HEK293 (cell line): ENCODE results near the gene GRK2.
A peak's percentile ranks its signal among the peaks of the same experiment; 100 is the strongest.

Experiments
- EGR2 ChIP-seq: fragments of 450-650 bp; formaldehyde crosslinking; IDR thresholded peaks from 2 replicates; pipeline ENCODE4 v1.5.1; 2016; ENCODE audit warnings: low read depth, missing biosample characterization, missing genetic modification characterization
- FEZF1 ChIP-seq: fragments of 450-650 bp; formaldehyde crosslinking; IDR thresholded peaks from 2 replicates; pipeline ENCODE4 v1.5.1; 2016; ENCODE audit warnings: missing biosample characterization, missing genetic modification characterization
- HOXC10 ChIP-seq: sonication (generic); formaldehyde crosslinking; IDR thresholded peaks from 2 replicates; pipeline ENCODE4 v1.8.1; 2023; ENCODE audit warnings: mild to moderate bottlenecking, missing genetic modification reagents
- RBAK ChIP-seq: fragments of 450-650 bp; formaldehyde crosslinking; IDR thresholded peaks from 2 replicates; pipeline ENCODE4 v1.5.1; 2016; ENCODE audit warnings: missing biosample characterization, missing genetic modification characterization
- ZBTB21 ChIP-seq: fragments of 450-650 bp; formaldehyde crosslinking; IDR thresholded peaks from 2 replicates; pipeline ENCODE4 v1.5.1; 2017; ENCODE audit warnings: missing biosample characterization, missing genetic modification characterization
- ZBTB48 ChIP-seq: fragments of 450-650 bp; formaldehyde crosslinking; IDR thresholded peaks from 2 replicates; pipeline ENCODE4 v1.5.1; 2016; ENCODE audit warnings: missing biosample characterization, missing genetic modification characterization
- ZFP37 ChIP-seq: fragments of 450-650 bp; formaldehyde crosslinking; IDR thresholded peaks from 2 replicates; pipeline ENCODE4 v1.5.1; 2016; ENCODE audit warnings: missing biosample characterization, missing genetic modification characterization
- ZFP69B ChIP-seq: fragments of 450-650 bp; formaldehyde crosslinking; IDR thresholded peaks from 2 replicates; pipeline ENCODE4 v1.5.1; 2016; ENCODE audit warnings: missing biosample characterization, missing genetic modification characterization
- ZNF133 ChIP-seq: fragments of 450-650 bp; formaldehyde crosslinking; IDR thresholded peaks from 2 replicates; pipeline ENCODE4 v1.5.1; 2016; ENCODE audit warnings: missing biosample characterization, missing genetic modification characterization
- ZNF341 ChIP-seq: fragments of 450-650 bp; formaldehyde crosslinking; IDR thresholded peaks from 2 replicates; pipeline ENCODE4; 2016; ENCODE audit warnings: low read depth, missing biosample characterization, missing genetic modification characterization
- ZNF354C ChIP-seq: fragments of 450-650 bp; formaldehyde crosslinking; IDR thresholded peaks from 2 replicates; pipeline ENCODE4 v1.5.1; 2016; ENCODE audit warnings: missing biosample characterization, missing genetic modification characterization, low read depth, borderline replicate concordance
- ZNF416 ChIP-seq: fragments of 450-650 bp; formaldehyde crosslinking; IDR thresholded peaks from 2 replicates; pipeline ENCODE4 v1.5.1; 2016; ENCODE audit warnings: missing biosample characterization, missing genetic modification characterization
- ZNF510 ChIP-seq: fragments of 450-650 bp; formaldehyde crosslinking; IDR thresholded peaks from 2 replicates; pipeline ENCODE4 v1.5.1; 2018; ENCODE audit warnings: mild to moderate bottlenecking, missing genetic modification characterization, missing biosample characterization; ENCODE audit not compliant: insufficient replicate concordance
- ZNF513 ChIP-seq: fragments of 450-650 bp; IDR thresholded peaks from 2 replicates; pipeline ENCODE4 v1.5.1; 2018; ENCODE audit warnings: missing biosample characterization, missing genetic modification characterization
- ZNF529 ChIP-seq: fragments of 450-650 bp; formaldehyde crosslinking; IDR thresholded peaks from 2 replicates; pipeline ENCODE4 v1.5.1; 2017; ENCODE audit warnings: missing genetic modification characterization, missing biosample characterization; ENCODE audit not compliant: insufficient replicate concordance
- ZNF623 ChIP-seq: fragments of 450-650 bp; formaldehyde crosslinking; IDR thresholded peaks from 2 replicates; pipeline ENCODE4 v1.5.1; 2016; ENCODE audit warnings: missing biosample characterization, missing genetic modification characterization
- ZNF658 ChIP-seq: fragments of 450-650 bp; formaldehyde crosslinking; IDR thresholded peaks from 2 replicates; pipeline ENCODE4; 2016; ENCODE audit warnings: missing biosample characterization, missing genetic modification characterization
- ZNF747 ChIP-seq: fragments of 450-650 bp; formaldehyde crosslinking; IDR thresholded peaks from 2 replicates; pipeline ENCODE4 v1.5.1; 2016; ENCODE audit warnings: missing biosample characterization, missing genetic modification characterization
- ZNF768 ChIP-seq: fragments of 450-650 bp; formaldehyde crosslinking; IDR thresholded peaks from 2 replicates; pipeline ENCODE4 v1.5.1; 2018; ENCODE audit warnings: missing biosample characterization, mild to moderate bottlenecking, missing genetic modification characterization
- ZSCAN4 ChIP-seq: fragments of 450-650 bp; formaldehyde crosslinking; IDR thresholded peaks from 2 replicates; pipeline ENCODE4 v1.5.1; 2017; ENCODE audit warnings: missing biosample characterization, missing genetic modification characterization
- TF ChIP-seq, protein P1 (sequence below): fragments of 450-650 bp; formaldehyde crosslinking; IDR thresholded peaks from 2 replicates; pipeline ENCODE4 v1.5.1; 2017; ENCODE audit warnings: missing biosample characterization, missing genetic modification characterization
- TF ChIP-seq, protein P2 (sequence below): sonication (generic); formaldehyde crosslinking; IDR thresholded peaks from 2 replicates; pipeline ENCODE4 v1.8.1; 2022; ENCODE audit warnings: mild to moderate bottlenecking, moderate library complexity, missing genetic modification reagents
- TF ChIP-seq, protein P3 (sequence below): fragments of 450-650 bp; formaldehyde crosslinking; IDR thresholded peaks from 2 replicates; pipeline ENCODE4 v1.5.1; 2016; ENCODE audit warnings: missing biosample characterization, missing genetic modification characterization
- TF ChIP-seq, protein P4 (sequence below): fragments of 450-650 bp; formaldehyde crosslinking; IDR thresholded peaks from 2 replicates; pipeline ENCODE4 v1.5.1; 2016; ENCODE audit warnings: missing biosample characterization, missing genetic modification characterization
- TF ChIP-seq, protein P5 (sequence below): fragments of 450-650 bp; formaldehyde crosslinking; conservative IDR thresholded peaks from 2 replicates; pipeline ENCODE4 v1.5.1; 2016; ENCODE audit warnings: low read depth, missing biosample characterization, missing genetic modification characterization
- TF ChIP-seq, protein P6 (sequence below): fragments of 450-650 bp; formaldehyde crosslinking; optimal IDR thresholded peaks from 2 replicates; pipeline ENCODE3; 2016; ENCODE audit warnings: missing biosample characterization, mild to moderate bottlenecking, missing genetic modification characterization

GRK2 gene

DNA sequence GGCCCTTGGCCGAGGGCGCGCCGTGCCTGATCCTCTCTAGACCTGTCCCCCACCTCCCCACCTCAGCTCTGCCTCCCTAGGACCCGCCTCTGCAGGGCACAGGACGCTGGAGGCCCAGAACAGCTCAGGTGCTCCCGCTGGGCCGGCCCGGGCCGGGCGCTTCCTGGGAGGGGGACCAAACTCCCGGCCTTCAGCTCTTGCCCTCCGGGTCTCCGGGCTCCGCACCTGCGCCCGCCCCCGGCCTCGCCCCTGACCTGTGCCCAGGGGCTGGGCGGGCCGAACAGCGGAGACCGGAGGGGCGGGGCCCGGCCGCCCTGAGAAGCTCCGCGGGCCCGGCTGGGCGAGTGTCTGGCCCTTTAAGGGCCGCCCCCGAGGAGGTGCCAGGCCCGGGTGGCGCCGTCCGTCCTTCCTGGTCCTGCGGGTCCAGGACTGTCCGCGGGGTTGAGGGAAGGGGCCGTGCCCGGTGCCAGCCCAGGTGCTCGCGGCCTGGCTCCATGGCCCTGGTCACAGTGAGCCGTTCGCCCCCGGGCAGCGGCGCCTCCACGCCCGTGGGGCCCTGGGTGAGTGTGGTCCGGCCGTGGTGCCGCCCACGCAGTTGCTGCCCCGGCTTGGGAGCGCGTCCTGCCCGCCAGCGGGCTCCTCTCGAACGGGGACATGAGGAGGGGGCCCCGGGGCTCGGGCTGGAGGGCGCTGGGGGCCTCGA, 37.0 kb downstream of the GRK2 start, which contains the start of gene SSH3 (continued):
- TF ChIP-seq, protein P1, sequence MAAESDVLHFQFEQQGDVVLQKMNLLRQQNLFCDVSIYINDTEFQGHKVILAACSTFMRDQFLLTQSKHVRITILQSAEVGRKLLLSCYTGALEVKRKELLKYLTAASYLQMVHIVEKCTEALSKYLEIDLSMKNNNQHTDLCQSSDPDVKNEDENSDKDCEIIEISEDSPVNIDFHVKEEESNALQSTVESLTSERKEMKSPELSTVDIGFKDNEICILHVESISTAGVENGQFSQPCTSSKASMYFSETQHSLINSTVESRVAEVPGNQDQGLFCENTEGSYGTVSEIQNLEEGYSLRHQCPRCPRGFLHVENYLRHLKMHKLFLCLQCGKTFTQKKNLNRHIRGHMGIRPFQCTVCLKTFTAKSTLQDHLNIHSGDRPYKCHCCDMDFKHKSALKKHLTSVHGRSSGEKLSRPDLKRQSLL (tag by site-specific recombination) = no peak
- TF ChIP-seq, protein P2, sequence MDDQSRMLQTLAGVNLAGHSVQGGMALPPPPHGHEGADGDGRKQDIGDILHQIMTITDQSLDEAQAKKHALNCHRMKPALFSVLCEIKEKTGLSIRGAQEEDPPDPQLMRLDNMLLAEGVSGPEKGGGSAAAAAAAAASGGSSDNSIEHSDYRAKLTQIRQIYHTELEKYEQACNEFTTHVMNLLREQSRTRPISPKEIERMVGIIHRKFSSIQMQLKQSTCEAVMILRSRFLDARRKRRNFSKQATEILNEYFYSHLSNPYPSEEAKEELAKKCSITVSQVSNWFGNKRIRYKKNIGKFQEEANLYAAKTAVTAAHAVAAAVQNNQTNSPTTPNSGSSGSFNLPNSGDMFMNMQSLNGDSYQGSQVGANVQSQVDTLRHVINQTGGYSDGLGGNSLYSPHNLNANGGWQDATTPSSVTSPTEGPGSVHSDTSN (CRISPR knock-in tag) = 0 out of 2 replicates have a peak, but pooled peaks have one; percentile 57
- TF ChIP-seq ZNF747 = no peak
- no peak for TF ChIP-seq ZNF623
- TF ChIP-seq EGR2 (tag by site-specific recombination) = no peak
- no peak for TF ChIP-seq ZBTB48 (tag by site-specific recombination)
- no peak for TF ChIP-seq ZSCAN4
- TF ChIP-seq ZNF658 = no peak
- TF ChIP-seq ZFP37 = no peak
- no peak for TF ChIP-seq ZBTB21 (tag by site-specific recombination)
- no peak for TF ChIP-seq HOXC10
- TF ChIP-seq ZNF416 (tag by site-specific recombination) = no peak
- TF ChIP-seq ZNF133 (tag by site-specific recombination) = no peak
- no peak for TF ChIP-seq ZNF354C
- TF ChIP-seq, protein P3, sequence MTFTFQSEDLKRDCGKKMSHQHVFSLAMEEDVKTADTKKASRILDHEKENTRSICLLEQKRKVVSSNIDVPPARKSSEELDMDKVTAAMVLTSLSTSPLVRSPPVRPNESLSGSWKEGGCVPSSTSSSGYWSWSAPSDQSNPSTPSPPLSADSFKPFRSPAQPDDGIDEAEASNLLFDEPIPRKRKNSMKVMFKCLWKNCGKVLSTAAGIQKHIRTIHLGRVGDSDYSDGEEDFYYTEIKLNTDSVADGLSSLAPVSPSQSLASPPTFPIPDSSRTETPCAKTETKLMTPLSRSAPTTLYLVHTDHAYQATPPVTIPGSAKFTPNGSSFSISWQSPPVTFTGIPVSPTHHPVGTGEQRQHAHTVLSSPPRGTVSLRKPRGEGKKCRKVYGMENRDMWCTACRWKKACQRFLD (tag by site-specific recombination) = no peak
- no peak for TF ChIP-seq ZNF513 (tag by site-specific recombination)
- TF ChIP-seq, protein P4, sequence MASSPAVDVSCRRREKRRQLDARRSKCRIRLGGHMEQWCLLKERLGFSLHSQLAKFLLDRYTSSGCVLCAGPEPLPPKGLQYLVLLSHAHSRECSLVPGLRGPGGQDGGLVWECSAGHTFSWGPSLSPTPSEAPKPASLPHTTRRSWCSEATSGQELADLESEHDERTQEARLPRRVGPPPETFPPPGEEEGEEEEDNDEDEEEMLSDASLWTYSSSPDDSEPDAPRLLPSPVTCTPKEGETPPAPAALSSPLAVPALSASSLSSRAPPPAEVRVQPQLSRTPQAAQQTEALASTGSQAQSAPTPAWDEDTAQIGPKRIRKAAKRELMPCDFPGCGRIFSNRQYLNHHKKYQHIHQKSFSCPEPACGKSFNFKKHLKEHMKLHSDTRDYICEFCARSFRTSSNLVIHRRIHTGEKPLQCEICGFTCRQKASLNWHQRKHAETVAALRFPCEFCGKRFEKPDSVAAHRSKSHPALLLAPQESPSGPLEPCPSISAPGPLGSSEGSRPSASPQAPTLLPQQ (tag by site-specific recombination) = no peak
- 0 out of 2 replicates have a peak, but pooled peaks have one; percentile 15 for TF ChIP-seq ZNF341
- no peak for TF ChIP-seq ZNF768 (tag by site-specific recombination)
- TF ChIP-seq FEZF1 (tag by site-specific recombination) = no peak
- TF ChIP-seq ZNF510 (tag by site-specific recombination) = no peak
- TF ChIP-seq, protein P5, sequence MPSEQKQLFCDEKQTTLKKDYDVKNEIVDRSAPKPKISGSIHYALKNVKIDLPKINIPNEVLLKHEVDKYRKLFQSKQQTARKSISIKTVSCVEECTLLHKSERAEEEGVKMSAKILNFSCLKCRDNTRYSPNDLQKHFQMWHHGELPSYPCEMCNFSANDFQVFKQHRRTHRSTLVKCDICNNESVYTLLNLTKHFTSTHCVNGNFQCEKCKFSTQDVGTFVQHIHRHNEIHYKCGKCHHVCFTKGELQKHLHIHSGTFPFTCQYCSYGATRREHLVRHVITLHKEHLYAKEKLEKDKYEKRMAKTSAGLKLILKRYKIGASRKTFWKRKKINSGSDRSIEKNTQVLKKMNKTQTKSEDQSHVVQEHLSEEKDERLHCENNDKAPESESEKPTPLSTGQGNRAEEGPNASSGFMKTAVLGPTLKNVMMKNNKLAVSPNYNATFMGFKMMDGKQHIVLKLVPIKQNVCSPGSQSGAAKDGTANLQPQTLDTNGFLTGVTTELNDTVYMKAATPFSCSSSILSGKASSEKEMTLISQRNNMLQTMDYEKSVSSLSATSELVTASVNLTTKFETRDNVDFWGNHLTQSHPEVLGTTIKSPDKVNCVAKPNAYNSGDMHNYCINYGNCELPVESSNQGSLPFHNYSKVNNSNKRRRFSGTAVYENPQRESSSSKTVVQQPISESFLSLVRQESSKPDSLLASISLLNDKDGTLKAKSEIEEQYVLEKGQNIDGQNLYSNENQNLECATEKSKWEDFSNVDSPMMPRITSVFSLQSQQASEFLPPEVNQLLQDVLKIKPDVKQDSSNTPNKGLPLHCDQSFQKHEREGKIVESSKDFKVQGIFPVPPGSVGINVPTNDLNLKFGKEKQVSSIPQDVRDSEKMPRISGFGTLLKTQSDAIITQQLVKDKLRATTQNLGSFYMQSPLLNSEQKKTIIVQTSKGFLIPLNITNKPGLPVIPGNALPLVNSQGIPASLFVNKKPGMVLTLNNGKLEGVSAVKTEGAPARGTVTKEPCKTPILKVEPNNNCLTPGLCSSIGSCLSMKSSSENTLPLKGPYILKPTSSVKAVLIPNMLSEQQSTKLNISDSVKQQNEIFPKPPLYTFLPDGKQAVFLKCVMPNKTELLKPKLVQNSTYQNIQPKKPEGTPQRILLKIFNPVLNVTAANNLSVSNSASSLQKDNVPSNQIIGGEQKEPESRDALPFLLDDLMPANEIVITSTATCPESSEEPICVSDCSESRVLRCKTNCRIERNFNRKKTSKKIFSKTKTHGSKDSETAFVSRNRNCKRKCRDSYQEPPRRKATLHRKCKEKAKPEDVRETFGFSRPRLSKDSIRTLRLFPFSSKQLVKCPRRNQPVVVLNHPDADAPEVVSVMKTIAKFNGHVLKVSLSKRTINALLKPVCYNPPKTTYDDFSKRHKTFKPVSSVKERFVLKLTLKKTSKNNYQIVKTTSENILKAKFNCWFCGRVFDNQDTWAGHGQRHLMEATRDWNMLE = no peak
- TF ChIP-seq ZNF529 (tag by site-specific recombination) = no peak
- no peak for TF ChIP-seq ZFP69B (tag by site-specific recombination)
- TF ChIP-seq, protein P6, sequence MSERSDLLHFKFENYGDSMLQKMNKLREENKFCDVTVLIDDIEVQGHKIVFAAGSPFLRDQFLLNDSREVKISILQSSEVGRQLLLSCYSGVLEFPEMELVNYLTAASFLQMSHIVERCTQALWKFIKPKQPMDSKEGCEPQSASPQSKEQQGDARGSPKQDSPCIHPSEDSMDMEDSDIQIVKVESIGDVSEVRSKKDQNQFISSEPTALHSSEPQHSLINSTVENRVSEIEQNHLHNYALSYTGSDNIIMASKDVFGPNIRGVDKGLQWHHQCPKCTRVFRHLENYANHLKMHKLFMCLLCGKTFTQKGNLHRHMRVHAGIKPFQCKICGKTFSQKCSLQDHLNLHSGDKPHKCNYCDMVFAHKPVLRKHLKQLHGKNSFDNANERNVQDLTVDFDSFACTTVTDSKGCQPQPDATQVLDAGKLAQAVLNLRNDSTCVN = peak; percentile 65
- no peak for TF ChIP-seq RBAK (tag by site-specific recombination)
